Tibial nerve (tissue), 4 donors: Measurements from ENCODE around the gene RAB11FIP5. TPM values are rescaled to one million over a fixed set of nuclear protein-coding genes. Genes with fewer than 3 reads are reported as not detected.

Experiments used
- DNase-seq, 2 donors: peaks; one replicate each; pipeline ENCODE4 v3.0.0-alpha.2; 2019; ENCODE audit warnings: low spot score in 2 of 2
- H3K27ac ChIP-seq, 4 donors: fragments of 200-600 bp; sonication (generic) in 3 of 4; one replicate each; pipeline ENCODE4 v1.5.1; 2017 to 2019; ENCODE audit warnings: mild to moderate bottlenecking in 1 of 4
- H3K27me3 ChIP-seq, 2 donors: fragments of 200-600 bp; sonication (generic) in 1 of 2; one replicate each; pipeline versions ENCODE4 v1.5.1 to v1.6.0; 2017 to 2019
- H3K36me3 ChIP-seq, 3 donors: fragments of 200-600 bp; sonication (generic); one replicate each; pipeline ENCODE4 v1.5.1; 2018 to 2019
- H3K4me1 ChIP-seq, 4 donors: fragments of 200-600 bp; sonication (generic) in 3 of 4; one replicate each; pipeline ENCODE4 v1.5.1; 2017 to 2019
- H3K4me3 ChIP-seq, 4 donors: fragments of 200-600 bp; sonication (generic) in 3 of 4; one replicate each; pipeline ENCODE4 v1.5.1; 2017 to 2019; ENCODE audit warnings: mild to moderate bottlenecking in 1 of 4, moderate library complexity in 1 of 4
- H3K9me3 ChIP-seq, 4 donors: fragments of 200-600 bp; sonication (generic) in 3 of 4; one replicate each; pipeline ENCODE4 v1.5.1; 2017 to 2019
- CTCF ChIP-seq, 5 experiments: fragments of 200-600 bp in 3 of 5; fragments of 450-650 bp in 2 of 5; sonication (generic) in 3 of 5; IDR thresholded peaks; one replicate each; pipeline ENCODE4 v1.5.1; 2016 to 2019; ENCODE audit warnings: antibody characterized with exemption in 5 of 5, mild to moderate bottlenecking in 3 of 5, moderate library complexity in 2 of 5
- EP300 ChIP-seq, 2 donors: sonication (generic); formaldehyde crosslinking; IDR thresholded peaks; one replicate each; pipeline ENCODE4 v1.6.1; 2017; ENCODE audit warnings: antibody characterized with exemption in 2 of 2, mild to moderate bottlenecking in 1 of 2
- POLR2A ChIP-seq, 2 donors: fragments of 450-650 bp; IDR thresholded peaks; one replicate each; pipeline ENCODE4 v1.6.1; 2017; ENCODE audit warnings: antibody characterized with exemption in 2 of 2, mild to moderate bottlenecking in 2 of 2, moderate library complexity in 2 of 2
- WGBS, 2 donors: methylation state at CpG; one replicate each; pipeline ENCODE4 v1.1.5; 2018; 5-methylcytosine and 5-hydroxymethylcytosine counted together
- total RNA-seq, 4 donors: library from RNA; depleted of rRNA; stranded (reverse); fragments of >200 nt; gene quantifications; one replicate each; pipeline ENCODE4 v1.1.0, GENCODE V29; 2016

The RAB11FIP5 gene
- total RNA-seq, 4 donors from 2014 or later: 35.7 to 40.4 (median 39.4) TPM

- TF ChIP-seq CTCF (IDR thresholded peaks at IDR 0.05): no peak
- TF ChIP-seq EP300 (IDR thresholded peaks at IDR 0.05): no peak
- TF ChIP-seq POLR2A (IDR thresholded peaks at IDR 0.05): no peak
- Histone ChIP-seq H3K9me3 (no peaks in the 10 kb centered on the region), H3K27ac (no peak overlapping the region), H3K36me3 (peaks cover 0 to 6% (median 0%) of the 10 kb centered on the region in 3 donors), H3K27me3 (no peaks in the 10 kb centered on the region), H3K4me1 (peaks cover 0 to 22% (median under 1%) of the 10 kb centered on the region in 4 donors), H3K4me3 (no peak overlapping the region)
- DNase-seq: no peak
- 70 to 73% methylated on average over 4 of the region's 4 CpGs for WGBS, 2 donors
These were observed 49.3 kb downstream of the RAB11FIP5 start for GRCh38 chr2:73063472-73063871.

GRCh38 chr2:73059106-73059505 lies 53.6 kb downstream of the RAB11FIP5 start:
- Histone ChIP-seq H3K36me3 (peaks cover 0 to 35% (median 4%) of the 10 kb centered on the region in 3 donors), H3K4me3 (no peak overlapping the region), H3K27ac (no peak overlapping the region), H3K27me3 (no peaks in the 10 kb centered on the region), H3K9me3 (peaks cover 0 to 15% (median 0%) of the 10 kb centered on the region in 4 donors), H3K4me1 (peaks cover 0 to 15% (median 0%) of the 10 kb centered on the region in 4 donors)
- 72 to 76% methylated on average over 6 of the region's 6 CpGs for WGBS, 2 donors
- no peak for DNase-seq
- TF ChIP-seq EP300 (IDR thresholded peaks at IDR 0.05) (no peak), CTCF (IDR thresholded peaks at IDR 0.05) (no peak), POLR2A (IDR thresholded peaks at IDR 0.05) (no peak)

- Histone ChIP-seq H3K27me3 (no peaks in the 10 kb centered on the region), H3K36me3 (peaks cover 0 to 35% (median 4%) of the 10 kb centered on the region in 3 donors), H3K9me3 (peaks cover 0 to 15% (median 0%) of the 10 kb centered on the region in 4 donors), H3K4me1 (peaks cover 0 to 18% (median 4%) of the 10 kb centered on the region in 4 donors), H3K4me3 (no peak overlapping the region), H3K27ac (peak overlapping the region in 1 of 4 donors; percentile 52)
- TF ChIP-seq EP300 (IDR thresholded peaks at IDR 0.05): no peak
- no peak for TF ChIP-seq POLR2A (IDR thresholded peaks at IDR 0.05)
- TF ChIP-seq CTCF (IDR thresholded peaks at IDR 0.05): no peak
- 93 to 95% methylated on average over 5 of the region's 5 CpGs for WGBS, 2 donors
- no peak for DNase-seq
These were observed 57.8 kb downstream of the RAB11FIP5 start for GRCh38 chr2:73054980-73055379.

GRCh38 chr2:73053316-73054114 lies 59.2 kb downstream of the RAB11FIP5 start:
- H3K27me3 ChIP-seq: no peaks in the 10 kb centered on the region
- DNase-seq: no peak
- peaks cover 0 to 15% (median 0%) of the 10 kb centered on the region in 4 donors for H3K9me3 ChIP-seq
- WGBS, 2 donors: 28 to 36% methylated on average over 6 of the region's 6 CpGs
- H3K36me3 ChIP-seq: peaks cover 0 to 29% (median 4%) of the 10 kb centered on the region in 3 donors
- no peak overlapping the region for H3K4me3 ChIP-seq
- H3K4me1 ChIP-seq: peaks cover 0 to 13% (median 4%) of the 10 kb centered on the region in 4 donors
- no peak for TF ChIP-seq POLR2A (IDR thresholded peaks at IDR 0.05)
- no peak for TF ChIP-seq CTCF (IDR thresholded peaks at IDR 0.05)
- TF ChIP-seq EP300 (IDR thresholded peaks at IDR 0.05): no peak
- peak overlapping the region in 3 of 4 donors; percentile 6 to 82 (median 52) for H3K27ac ChIP-seq

GRCh38 chr2:73050121-73050545 lies 62.6 kb downstream of the RAB11FIP5 start:
- Histone ChIP-seq H3K4me3 (no peak overlapping the region), H3K27ac (no peak overlapping the region), H3K27me3 (no peaks in the 10 kb centered on the region), H3K4me1 (peaks cover 0 to 13% (median 4%) of the 10 kb centered on the region in 4 donors), H3K36me3 (no peaks in the 10 kb centered on the region), H3K9me3 (no peaks in the 10 kb centered on the region)
- WGBS, 2 donors: 89 to 92% methylated on average over 6 of the region's 6 CpGs
- no peak for TF ChIP-seq POLR2A (IDR thresholded peaks at IDR 0.05)
- TF ChIP-seq EP300 (IDR thresholded peaks at IDR 0.05): no peak
- no peak for TF ChIP-seq CTCF (IDR thresholded peaks at IDR 0.05)
- no peak for DNase-seq
